HUES48 (cell line): ENCODE measurements around the gene MFRP.

Experiments
- H3K27ac ChIP-seq: one replicate; pipeline ENCODE4 v1.7.0; 2013; ENCODE audit warnings: low read depth, low read length, inconsistent platforms
- H3K27me3 ChIP-seq: 2 replicates; pipeline ENCODE4 v1.6.1; 2013; ENCODE audit warnings: mild to moderate bottlenecking, low read length; ENCODE audit not compliant: control insufficient read depth, insufficient read depth
- H3K36me3 ChIP-seq: 2 replicates; pipeline ENCODE4 v1.6.1; 2013; ENCODE audit warnings: low read length; ENCODE audit not compliant: control insufficient read depth, insufficient read depth
- H3K4me1 ChIP-seq: 2 replicates; pipeline ENCODE4 v1.6.1; 2013; ENCODE audit warnings: mild to moderate bottlenecking, low read length; ENCODE audit not compliant: control insufficient read depth, insufficient read depth
- H3K4me3 ChIP-seq: 2 replicates; pipeline ENCODE4 v1.5.1; 2013; ENCODE audit warnings: mild to moderate bottlenecking, low read depth, low read length
- H3K9ac ChIP-seq: 2 replicates; pipeline ENCODE4 v1.6.1; 2013; ENCODE audit warnings: mild to moderate bottlenecking, low read depth, low read length, moderate library complexity
- H3K9me3 ChIP-seq: 2 replicates; pipeline ENCODE4 v1.6.1; 2013; ENCODE audit warnings: low read length; ENCODE audit not compliant: control insufficient read depth, insufficient read depth

MFRP gene

DNA sequence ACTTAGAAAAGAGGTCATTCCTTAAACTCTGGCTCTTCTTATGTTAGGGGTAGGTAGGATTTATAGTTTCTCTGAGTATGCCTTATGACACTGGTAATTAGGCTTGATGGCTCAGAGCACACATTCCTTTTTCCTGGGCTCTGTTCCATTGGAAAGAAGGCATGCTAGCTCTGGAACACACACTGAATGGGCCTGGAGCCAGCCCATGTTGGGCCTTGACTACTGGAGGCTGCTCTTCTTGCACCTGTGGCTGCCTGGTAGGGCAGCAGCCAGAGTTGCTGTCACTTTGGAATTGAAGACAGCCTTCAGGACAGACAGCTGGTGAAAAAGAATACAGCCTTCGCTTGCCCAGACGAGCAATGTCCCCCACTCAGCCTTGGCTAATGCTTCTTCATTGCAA lies 47.8 kb downstream of the MFRP start:
- no peak overlapping the region for H3K27ac ChIP-seq
- H3K36me3 ChIP-seq: peaks cover 84% of the 10 kb centered on the region
- no peaks in the 10 kb centered on the region for H3K9me3 ChIP-seq
- H3K27me3 ChIP-seq: no peaks in the 10 kb centered on the region
- H3K4me3 ChIP-seq: no peak overlapping the region
- no peak overlapping the region for H3K9ac ChIP-seq
- no peaks in the 10 kb centered on the region for H3K4me1 ChIP-seq

DNA sequence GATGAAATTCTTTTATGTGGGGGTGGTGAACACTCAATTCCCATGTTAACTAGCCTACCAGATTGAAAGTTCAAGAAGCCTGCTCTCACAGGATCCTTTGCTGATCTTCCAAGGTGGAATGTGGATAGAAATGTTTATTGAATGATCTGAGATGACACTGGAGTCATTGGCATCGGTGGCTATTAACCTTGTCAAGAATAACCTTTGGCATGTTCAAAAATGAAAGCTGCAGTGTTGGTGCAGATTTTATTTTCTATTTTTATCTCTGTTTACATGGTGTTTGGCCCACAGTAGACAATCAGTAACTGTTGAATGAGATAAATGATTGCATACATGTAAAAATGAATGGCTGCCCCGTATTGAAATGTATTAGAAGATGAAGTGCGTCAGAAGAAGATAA lies 48.6 kb downstream of the MFRP start:
- Histone ChIP-seq H3K4me1 (no peaks in the 10 kb centered on the region), H3K4me3 (no peak overlapping the region), H3K9ac (no peak overlapping the region), H3K36me3 (peaks cover 79% of the 10 kb centered on the region), H3K27ac (no peak overlapping the region), H3K9me3 (no peaks in the 10 kb centered on the region), H3K27me3 (no peaks in the 10 kb centered on the region)

- no peaks in the 10 kb centered on the region for H3K4me1 ChIP-seq
- peaks cover 62% of the 10 kb centered on the region for H3K36me3 ChIP-seq
- no peak overlapping the region for H3K4me3 ChIP-seq
- H3K27ac ChIP-seq: no peak overlapping the region
- H3K9ac ChIP-seq: no peak overlapping the region
- no peaks in the 10 kb centered on the region for H3K27me3 ChIP-seq
- no peaks in the 10 kb centered on the region for H3K9me3 ChIP-seq
Observed at GRCh38 chr11:119295178-119295577, 51.3 kb downstream of the MFRP start.

GRCh38 chr11:119293461-119293860 lies 53.0 kb downstream of the MFRP start:
- H3K4me1 ChIP-seq: no peaks in the 10 kb centered on the region
- H3K9me3 ChIP-seq: no peaks in the 10 kb centered on the region
- H3K36me3 ChIP-seq: peaks cover 59% of the 10 kb centered on the region
- no peaks in the 10 kb centered on the region for H3K27me3 ChIP-seq
- no peak overlapping the region for H3K27ac ChIP-seq
- H3K4me3 ChIP-seq: no peak overlapping the region
- no peak overlapping the region for H3K9ac ChIP-seq

DNA sequence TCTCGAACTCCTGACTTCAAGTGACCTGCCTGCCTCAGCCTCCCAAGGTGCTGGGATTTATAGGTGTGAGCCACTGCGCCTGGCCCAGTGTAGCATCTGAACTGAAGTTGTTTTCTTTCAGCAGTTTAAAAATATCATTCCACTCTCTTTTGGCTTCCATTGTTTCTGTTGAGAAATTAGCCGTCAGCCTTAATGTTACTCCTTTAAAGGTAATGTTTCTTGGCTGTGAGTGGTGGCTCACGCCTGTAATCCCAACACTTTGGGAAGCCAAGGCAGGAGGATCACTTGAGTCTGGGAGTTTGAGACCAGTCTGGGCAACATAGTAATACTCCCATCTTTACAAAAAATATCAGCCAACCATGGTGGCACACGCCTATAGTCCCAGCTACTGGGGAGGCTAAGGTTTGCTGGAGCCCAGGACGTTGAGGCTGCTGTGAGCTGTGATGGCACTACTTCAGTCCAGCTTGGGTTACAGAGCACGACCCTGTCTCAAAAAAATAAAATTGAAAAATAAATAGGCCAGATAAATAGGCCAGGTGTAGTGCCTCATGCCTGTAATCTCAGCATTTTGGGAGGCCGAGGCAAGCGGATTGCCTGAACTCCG lies 55.5 kb downstream of the MFRP start:
- Histone ChIP-seq H3K4me3 (no peak overlapping the region), H3K4me1 (no peaks in the 10 kb centered on the region), H3K9me3 (no peaks in the 10 kb centered on the region), H3K27me3 (no peaks in the 10 kb centered on the region), H3K27ac (no peak overlapping the region), H3K36me3 (peaks cover 61% of the 10 kb centered on the region), H3K9ac (no peak overlapping the region)
